Liver (tissue), 9 donors: ENCODE results near the gene SOCS2. TPM values are rescaled to one million over a fixed set of nuclear protein-coding genes. Genes with fewer than 3 reads are reported as not detected.

Experiments used
- DNase-seq: peaks from one replicate; pipeline ENCODE4 v3.0.0-alpha.2; 2017; ENCODE audit warnings: low spot score
- H3K27ac ChIP-seq, 2 donors: one replicate each; pipeline ENCODE4 v1.7.0; 2013; ENCODE audit warnings: inconsistent platforms in 2 of 2, low read length in 2 of 2, control low read depth in 1 of 2, low read depth in 1 of 2, mild to moderate bottlenecking in 1 of 2
- H3K27me3 ChIP-seq, 4 donors: one replicate each; pipeline versions ENCODE4 v1.6.1 to v1.7.0; 2013; ENCODE audit warnings: low read length in 3 of 4, inconsistent platforms in 1 of 4, mild to moderate bottlenecking in 1 of 4, moderate library complexity in 1 of 4; ENCODE audit not compliant: control insufficient read depth in 4 of 4, insufficient read depth in 4 of 4
- H3K36me3 ChIP-seq, 4 donors: one replicate each; pipeline versions ENCODE4 v1.6.1 to v1.7.0; 2013; ENCODE audit warnings: low read length in 3 of 4, mild to moderate bottlenecking in 3 of 4, low read depth in 1 of 4, moderate library complexity in 1 of 4; ENCODE audit not compliant: control insufficient read depth in 4 of 4, insufficient read depth in 3 of 4
- H3K4me1 ChIP-seq, 4 donors: one replicate each; pipeline versions ENCODE4 v1.6.1 to v1.7.0; 2013; ENCODE audit warnings: low read length in 3 of 4, mild to moderate bottlenecking in 3 of 4, moderate library complexity in 1 of 4; ENCODE audit not compliant: control insufficient read depth in 4 of 4, insufficient read depth in 4 of 4
- H3K4me3 ChIP-seq, 3 donors: one replicate each; pipeline versions ENCODE4 v1.6.1 to v1.7.0; 2013; ENCODE audit warnings: low read length in 3 of 3, control low read depth in 1 of 3, low read depth in 1 of 3, mild to moderate bottlenecking in 1 of 3
- H3K9ac ChIP-seq, 2 donors: one replicate each; pipeline ENCODE4 v1.7.0; 2013; ENCODE audit warnings: low read length in 2 of 2, mild to moderate bottlenecking in 2 of 2, moderate library complexity in 2 of 2, control low read depth in 1 of 2, low read depth in 1 of 2
- H3K9me3 ChIP-seq, 4 donors: one replicate each; pipeline versions ENCODE4 v1.6.1 to v1.7.0; 2013; ENCODE audit warnings: low read length in 3 of 4; ENCODE audit not compliant: control insufficient read depth in 4 of 4
- ATF3 ChIP-seq: IDR thresholded peaks from 2 replicates; pipeline ENCODE4 v1.6.1; 2016; ENCODE audit warnings: antibody characterized with exemption
- FOXA1 ChIP-seq: IDR thresholded peaks from 2 replicates; pipeline ENCODE4 v1.6.1; 2016; ENCODE audit warnings: antibody characterized with exemption
- FOXA2 ChIP-seq: IDR thresholded peaks from 2 replicates; pipeline ENCODE4 v1.6.1; 2016; ENCODE audit warnings: antibody characterized with exemption
- GABPA ChIP-seq, 2 donors: IDR thresholded peaks in 1 of 2; conservative IDR thresholded peaks in 1 of 2; 2 replicates each; pipeline ENCODE4 v1.6.1; 2016; ENCODE audit warnings: antibody characterized with exemption in 2 of 2, mild to moderate bottlenecking in 1 of 2, moderate library complexity in 1 of 2
- HNF4A ChIP-seq, 2 donors: conservative IDR thresholded peaks; 2 replicates each; pipeline ENCODE4 v1.6.1; 2016; ENCODE audit warnings: antibody characterized with exemption in 2 of 2, mild to moderate bottlenecking in 2 of 2
- HNF4G ChIP-seq: IDR thresholded peaks from 2 replicates; pipeline ENCODE4 v1.6.1; 2016; ENCODE audit warnings: antibody characterized with exemption
- JUND ChIP-seq, 2 donors: IDR thresholded peaks; 2 replicates each; pipeline ENCODE4 v1.6.1; 2016; ENCODE audit warnings: antibody characterized with exemption in 2 of 2
- MAX ChIP-seq: IDR thresholded peaks from 2 replicates; pipeline ENCODE4 v1.6.1; 2016; ENCODE audit warnings: antibody characterized with exemption
- NR2F2 ChIP-seq: IDR thresholded peaks from 2 replicates; pipeline ENCODE4 v1.6.1; 2016; ENCODE audit warnings: antibody characterized with exemption
- RAD21 ChIP-seq, 2 donors: IDR thresholded peaks; 2 replicates each; pipeline ENCODE4 v1.6.1; 2016; ENCODE audit warnings: antibody characterized with exemption in 2 of 2, mild to moderate bottlenecking in 2 of 2
- REST ChIP-seq: IDR thresholded peaks from 2 replicates; pipeline ENCODE4 v1.6.1; 2016; ENCODE audit warnings: antibody characterized with exemption, mild to moderate bottlenecking
- RXRA ChIP-seq, 2 donors: IDR thresholded peaks; 2 replicates each; pipeline ENCODE4 v1.6.1; 2017 to 2018; ENCODE audit warnings: antibody characterized with exemption in 2 of 2, mild to moderate bottlenecking in 1 of 2
- SP1 ChIP-seq: IDR thresholded peaks from 2 replicates; pipeline ENCODE4 v1.6.1; 2018; ENCODE audit warnings: antibody characterized with exemption, mild to moderate bottlenecking
- TAF1 ChIP-seq: conservative IDR thresholded peaks from 2 replicates; pipeline ENCODE4 v1.6.1; 2016; ENCODE audit warnings: antibody characterized with exemption, mild to moderate bottlenecking
- YY1 ChIP-seq: IDR thresholded peaks from 2 replicates; pipeline ENCODE4 v1.6.1; 2016; ENCODE audit warnings: antibody characterized with exemption, mild to moderate bottlenecking
- ZBTB33 ChIP-seq: IDR thresholded peaks from 2 replicates; pipeline ENCODE4 v1.6.1; 2016; ENCODE audit warnings: antibody characterized with exemption
- WGBS: extraction: QIAGEN DNeasy Blood & Tissue Kit; methylation state at CpG from one replicate; pipeline ENCODE4 v1.1.7; 2013; 5-methylcytosine and 5-hydroxymethylcytosine counted together
- polyA plus RNA-seq, 2 donors: library from polyadenylated mRNA; stranded (reverse) in 1 of 2; unstranded in 1 of 2; fragments of 200-250 nt in 1 of 2; fragments of >200 nt in 1 of 2; fragmentation: Nextera tagmentation in 1 of 2; extraction: Ambion mirVana in 1 of 2; gene quantifications; one replicate each; pipeline versions ENCODE4 v1.2.1 to v1.2.3, GENCODE V29; 2013 to 2015
- total RNA-seq, 2 donors: library from RNA; depleted of rRNA; stranded (reverse); fragments of >200 nt; gene quantifications; one replicate each; pipeline ENCODE4 v1.2.3, GENCODE V29; 2014
- TF ChIP-seq, protein P1 (sequence below): fragments of 150-350 bp; IDR thresholded peaks from 2 replicates; pipeline ENCODE4 v1.5.1; 2017; ENCODE audit warnings: improper control_type of control experiment, low read depth, low read length; ENCODE audit not compliant: missing input control
- donor health status: healthy.
- donor health status: healthy.
- donor health status: healthy.
- donor health status: healthy.
- donor health status: healthy.

Gene SOCS2
- total and polyA plus RNA-seq, 4 donors: 7.0 to 66.3 (median 34.4) TPM

- Histone ChIP-seq H3K27ac (peak overlapping the region in 1 of 2 donors; percentile 46), H3K9ac (peak overlapping the region in 1 of 2 donors; percentile 53), H3K4me1 (peaks cover 2 to 7% (median 3%) of the 10 kb centered on the region in 4 donors), H3K4me3 (no peak overlapping the region), H3K36me3 (no peaks in the 10 kb centered on the region), H3K27me3 (peaks cover 0 to 2% (median 0%) of the 10 kb centered on the region in 4 donors), H3K9me3 (no peaks in the 10 kb centered on the region)
- TF ChIP-seq FOXA1 (no peak), FOXA2 (no peak), YY1 (no peak), TAF1 (no peak), MAX (no peak), RXRA (IDR thresholded peaks at IDR 0.05) (no peak), NR2F2 (no peak), HNF4A (conservative IDR thresholded peaks at IDR 0.05) (no peak), JUND (IDR thresholded peaks at IDR 0.05) (no peak), SP1 (no peak), REST (no peak), ZBTB33 (no peak), RAD21 (IDR thresholded peaks at IDR 0.05) (no peak)
- TF ChIP-seq, protein P1, sequence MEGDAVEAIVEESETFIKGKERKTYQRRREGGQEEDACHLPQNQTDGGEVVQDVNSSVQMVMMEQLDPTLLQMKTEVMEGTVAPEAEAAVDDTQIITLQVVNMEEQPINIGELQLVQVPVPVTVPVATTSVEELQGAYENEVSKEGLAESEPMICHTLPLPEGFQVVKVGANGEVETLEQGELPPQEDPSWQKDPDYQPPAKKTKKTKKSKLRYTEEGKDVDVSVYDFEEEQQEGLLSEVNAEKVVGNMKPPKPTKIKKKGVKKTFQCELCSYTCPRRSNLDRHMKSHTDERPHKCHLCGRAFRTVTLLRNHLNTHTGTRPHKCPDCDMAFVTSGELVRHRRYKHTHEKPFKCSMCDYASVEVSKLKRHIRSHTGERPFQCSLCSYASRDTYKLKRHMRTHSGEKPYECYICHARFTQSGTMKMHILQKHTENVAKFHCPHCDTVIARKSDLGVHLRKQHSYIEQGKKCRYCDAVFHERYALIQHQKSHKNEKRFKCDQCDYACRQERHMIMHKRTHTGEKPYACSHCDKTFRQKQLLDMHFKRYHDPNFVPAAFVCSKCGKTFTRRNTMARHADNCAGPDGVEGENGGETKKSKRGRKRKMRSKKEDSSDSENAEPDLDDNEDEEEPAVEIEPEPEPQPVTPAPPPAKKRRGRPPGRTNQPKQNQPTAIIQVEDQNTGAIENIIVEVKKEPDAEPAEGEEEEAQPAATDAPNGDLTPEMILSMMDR: no peak
- no peak for DNase-seq
- WGBS: 63% methylated on average over 6 of the region's 6 CpGs
These were observed 22.4 kb downstream of the SOCS2 start for GRCh38 chr12:93594766-93595311.

GRCh38 chr12:93595351-93595750 is 22.9 kb downstream of the SOCS2 start:
- Histone ChIP-seq H3K9me3 (no peaks in the 10 kb centered on the region), H3K27ac (no peak overlapping the region), H3K27me3 (peaks cover 0 to 2% (median 0%) of the 10 kb centered on the region in 4 donors), H3K4me1 (peaks cover 2 to 7% (median 3%) of the 10 kb centered on the region in 4 donors), H3K4me3 (no peak overlapping the region), H3K9ac (peak overlapping the region in 1 of 2 donors; percentile 53), H3K36me3 (no peaks in the 10 kb centered on the region)
- WGBS: 71% methylated on average over 3 of the region's 3 CpGs
- no peak for DNase-seq
- TF ChIP-seq YY1 (no peak), TAF1 (no peak), HNF4G (no peak), RXRA (IDR thresholded peaks at IDR 0.05) (no peak), GABPA (IDR thresholded peaks at IDR 0.05 in 1 of 2, conservative IDR thresholded peaks at IDR 0.05 in 1 of 2) (no peak), RAD21 (IDR thresholded peaks at IDR 0.05) (no peak), SP1 (no peak), REST (no peak), ATF3 (no peak), NR2F2 (no peak), MAX (no peak)
- TF ChIP-seq, protein P1: no peak
